UCSD-AML1 (cell line): ENCODE results near the gene GRIA2.
"Not testable (repeated sequence)": the region's sequence is repeated elsewhere in the genome, so short reads cannot be mapped to it uniquely, and the experiment has no call there.

Experiments used
- DNase-seq: peaks from one replicate; lab custom pipeline; 2025; ENCODE audit not compliant: unreplicated experiment; lab: John Stamatoyannopoulos, UW

GRIA2 gene

GRCh38 chr4:157258165-157258564 is 37.6 kb downstream of the GRIA2 start:
- not testable (repeated sequence) for DNase-seq

- no peak for DNase-seq
These were observed 44.8 kb downstream of the GRIA2 start for GRCh38 chr4:157265281-157265680.

DNA sequence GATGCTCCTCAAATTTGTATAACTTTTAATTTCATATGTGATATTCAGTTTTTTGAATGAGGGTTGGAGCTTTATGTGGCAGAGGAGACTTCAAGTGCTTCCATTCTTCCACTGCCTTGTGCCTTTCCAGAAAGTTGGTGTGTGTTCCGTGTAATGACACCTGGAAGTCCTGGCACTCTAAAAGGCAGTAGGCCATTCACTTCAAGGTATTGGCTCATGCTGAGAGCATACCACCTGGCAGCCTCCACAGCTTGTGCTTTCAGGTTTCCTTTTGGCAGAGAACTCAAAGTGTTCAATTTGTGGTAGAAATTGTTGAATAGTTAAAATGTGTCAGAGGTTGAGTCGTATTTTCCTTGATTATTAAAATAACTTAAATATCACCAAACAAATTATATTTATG is 49.6 kb downstream of the GRIA2 start:
- DNase-seq: no peak

DNA sequence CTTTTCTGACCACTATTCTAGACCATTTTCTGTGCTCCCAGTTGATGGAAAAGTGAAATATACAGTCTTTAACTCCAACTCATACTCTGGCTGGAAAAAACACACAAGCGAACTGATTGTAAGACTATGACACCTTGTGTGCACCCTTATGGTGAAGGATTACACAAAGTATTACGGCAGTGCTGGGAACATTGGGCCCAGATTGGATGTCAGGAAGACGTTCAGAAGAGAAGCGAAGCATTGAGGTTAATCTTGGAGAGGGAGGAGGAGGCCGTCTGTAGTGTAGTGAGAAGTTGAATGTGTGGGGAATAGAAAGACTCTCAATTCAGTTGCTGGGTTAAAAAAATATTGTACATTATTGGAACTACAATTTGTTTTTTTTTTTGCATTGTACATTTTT is 50.0 kb downstream of the GRIA2 start:
- no peak for DNase-seq

DNA sequence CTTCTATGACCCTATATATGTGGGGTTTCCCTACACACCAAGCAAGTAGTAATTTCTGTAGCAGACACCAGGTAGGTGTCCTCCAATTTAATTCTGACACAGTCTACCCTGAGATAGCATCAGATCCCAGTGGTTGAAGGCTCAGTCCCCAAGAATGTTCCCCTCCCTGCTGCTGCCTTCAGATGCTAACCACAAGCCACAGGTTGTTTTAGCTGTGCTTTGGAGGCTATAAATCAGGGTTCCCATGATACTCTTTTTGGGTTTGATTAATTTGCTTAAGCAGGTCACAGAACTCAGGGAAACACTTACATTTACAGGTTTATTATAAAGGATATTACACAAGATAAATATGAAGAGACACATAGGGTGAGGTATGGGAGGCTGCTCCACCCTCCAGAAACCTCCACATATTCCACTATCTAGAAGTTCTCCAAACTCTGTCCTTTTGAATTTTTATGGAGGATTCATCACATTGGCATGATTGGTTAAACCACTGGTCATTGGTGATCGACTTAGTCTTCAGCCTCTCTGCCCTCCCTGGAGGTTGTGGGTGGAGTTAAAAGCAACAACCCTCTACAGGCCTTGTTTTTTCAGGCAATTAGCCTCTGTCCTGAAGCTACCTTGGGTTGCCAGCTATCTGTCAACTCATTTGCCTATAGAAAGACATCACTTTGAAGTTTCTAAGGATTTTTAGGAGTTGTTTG is 50.8 kb downstream of the GRIA2 start:
- no peak for DNase-seq

DNA sequence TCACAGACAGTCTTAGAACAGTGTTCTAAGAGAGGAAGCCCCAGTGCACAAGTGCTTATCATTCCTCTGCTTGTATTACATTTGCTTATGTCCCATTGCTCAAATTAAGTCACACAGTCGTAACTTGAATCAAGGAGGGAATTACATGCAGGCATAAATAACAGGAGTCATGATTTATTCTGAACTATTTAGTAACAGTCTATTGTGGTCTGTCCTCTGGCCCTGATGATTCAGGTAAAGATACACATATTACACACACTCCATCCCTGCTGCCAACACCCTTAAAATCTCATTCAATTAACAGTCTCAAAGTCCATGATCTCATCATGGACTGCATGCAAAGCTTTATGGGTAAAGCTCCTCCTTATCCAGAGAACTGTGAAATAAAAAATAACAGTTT is 60.1 kb downstream of the GRIA2 start:
- DNase-seq: no peak

DNA sequence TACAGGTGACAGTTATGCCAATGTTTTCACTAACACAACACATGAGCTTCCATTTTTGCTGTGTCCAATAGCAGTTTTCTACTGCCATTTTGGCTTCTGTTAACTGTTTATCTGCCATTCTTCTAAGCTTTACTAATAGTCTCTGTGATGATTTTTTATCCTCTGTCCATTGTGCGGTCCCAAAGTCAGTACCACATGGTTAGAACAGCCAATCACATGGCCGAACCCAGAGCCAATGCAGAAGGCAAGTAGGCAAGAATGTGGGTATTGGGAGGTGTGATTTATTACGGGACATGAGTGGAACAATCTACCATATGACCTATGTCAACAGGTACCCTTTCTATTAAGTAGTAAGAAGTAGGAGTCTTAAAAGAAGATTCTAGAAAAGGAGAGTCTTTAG is 61.5 kb downstream of the GRIA2 start:
- DNase-seq: no peak

DNA sequence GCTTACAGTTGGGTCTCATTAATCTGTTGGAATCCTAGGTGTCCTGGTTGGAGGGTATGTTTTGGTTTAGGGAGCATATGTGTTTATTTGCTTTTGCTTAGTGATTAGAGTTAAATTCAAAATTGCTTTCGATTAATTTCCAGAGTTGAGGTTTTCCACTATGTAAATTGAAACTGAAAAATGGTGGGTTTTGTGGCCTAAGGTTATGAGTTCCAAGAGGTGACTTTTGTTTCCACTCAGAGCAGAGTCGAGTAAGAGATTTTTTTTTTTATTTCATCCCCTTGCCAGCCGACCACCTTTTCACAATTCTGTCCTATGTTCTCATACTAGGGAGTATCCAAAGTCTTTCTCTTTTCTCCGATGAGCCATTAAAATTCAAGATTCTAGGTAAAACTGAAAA is 66.9 kb downstream of the GRIA2 start:
- DNase-seq: no peak

DNA sequence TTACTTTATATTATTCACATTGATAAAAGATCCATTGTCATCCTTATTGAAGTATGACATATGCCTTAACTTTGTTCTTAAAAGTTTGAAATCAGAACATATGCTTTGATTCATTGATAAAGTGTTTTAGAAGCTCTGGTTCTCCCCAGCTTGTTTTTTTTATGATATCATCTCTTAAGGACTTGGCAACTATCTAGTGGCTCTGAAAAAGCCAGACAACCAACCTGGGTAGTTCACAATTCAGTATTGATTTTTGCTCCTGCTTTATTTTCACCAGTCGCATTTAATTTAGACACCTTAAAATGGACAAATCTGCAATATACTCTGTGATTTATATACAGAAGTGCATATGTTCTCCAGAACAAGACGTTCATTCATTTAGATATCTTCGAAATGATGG is 70.1 kb downstream of the GRIA2 start:
- DNase-seq: no peak

DNA sequence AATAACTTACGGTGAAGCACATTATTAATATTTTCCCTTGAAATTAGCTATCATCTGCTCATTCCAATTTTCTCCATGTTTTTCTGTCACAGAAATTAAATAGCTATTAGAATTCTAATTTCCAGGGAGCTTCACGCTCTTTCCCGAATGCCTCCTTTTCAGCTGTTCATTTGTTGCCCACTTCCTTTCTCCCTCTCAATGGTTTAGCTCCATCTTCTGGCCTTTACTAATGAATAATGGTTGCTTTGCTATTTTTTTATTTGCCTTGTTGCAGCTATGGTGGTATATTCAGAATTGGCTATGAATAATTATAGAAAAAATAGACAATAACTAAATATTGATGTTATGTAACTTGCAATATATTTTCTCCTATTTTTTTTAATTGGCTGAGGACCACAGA is 70.5 kb downstream of the GRIA2 start:
- no peak for DNase-seq

- DNase-seq: no peak
These were observed 73.1 kb downstream of the GRIA2 start for GRCh38 chr4:157293673-157294072.

DNA sequence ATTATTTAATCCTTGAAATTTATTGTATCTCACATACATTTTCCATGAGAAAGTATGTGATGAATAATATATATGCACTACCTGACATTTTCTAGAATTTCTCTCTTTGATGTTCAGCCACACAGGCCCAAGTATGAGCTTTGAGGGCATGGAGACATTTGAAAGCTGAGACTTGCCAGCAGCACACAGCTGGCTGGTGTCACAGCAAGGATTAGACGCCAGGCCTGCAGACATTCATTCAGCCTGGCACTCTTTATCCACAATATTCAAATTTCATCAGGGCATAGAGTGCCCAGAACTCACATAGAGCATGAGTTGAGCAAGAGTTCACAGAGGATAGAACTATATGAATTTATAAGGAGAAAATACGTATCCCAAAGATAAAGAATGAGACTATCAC is 74.0 kb downstream of the GRIA2 start:
- DNase-seq: no peak

DNA sequence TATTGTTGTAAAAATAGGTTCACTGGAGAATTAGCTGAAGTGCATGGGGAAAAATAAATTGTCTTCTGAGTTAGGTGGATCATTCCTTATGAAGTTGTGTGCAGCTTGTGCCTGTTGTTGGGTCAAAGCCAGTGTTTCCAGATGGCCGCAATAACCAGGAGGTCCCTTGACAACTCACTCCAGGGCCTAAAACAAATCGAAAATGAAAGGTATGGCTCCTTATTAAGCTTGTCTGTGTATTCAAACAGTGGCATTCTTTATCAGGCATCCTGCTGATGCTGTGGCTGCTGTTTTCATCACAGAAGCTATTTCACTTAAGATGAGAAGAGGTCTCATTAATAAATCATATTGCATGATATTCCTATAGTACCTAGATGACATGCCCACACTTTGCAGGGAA is 80.2 kb downstream of the GRIA2 start:
- DNase-seq: no peak

GRCh38 chr4:157303471-157303960 is 83.0 kb downstream of the GRIA2 start:
- DNase-seq: no peak

- no peak for DNase-seq
These were observed 84.2 kb downstream of the GRIA2 start for GRCh38 chr4:157304769-157305168.

DNA sequence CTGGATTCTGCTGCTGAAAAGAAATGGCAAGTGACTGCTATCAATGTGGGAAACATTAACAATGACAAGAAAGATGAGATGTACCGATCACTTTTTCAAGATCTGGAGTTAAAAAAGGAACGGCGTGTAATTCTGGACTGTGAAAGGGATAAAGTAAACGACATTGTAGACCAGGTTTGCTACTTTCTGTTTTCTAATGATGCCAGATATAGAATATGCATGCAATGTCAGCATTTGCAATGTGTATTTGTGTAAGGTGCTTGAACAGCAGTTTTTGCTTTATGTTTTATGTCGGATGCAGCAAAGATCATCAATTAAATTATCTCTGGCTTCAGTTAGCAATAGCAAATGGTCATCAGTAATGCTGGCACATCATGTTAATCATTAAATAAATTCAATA is 92.2 kb downstream of the GRIA2 start:
- DNase-seq: no peak

- no peak for DNase-seq
These were observed 94.4 kb downstream of the GRIA2 start for GRCh38 chr4:157314906-157315305.

DNA sequence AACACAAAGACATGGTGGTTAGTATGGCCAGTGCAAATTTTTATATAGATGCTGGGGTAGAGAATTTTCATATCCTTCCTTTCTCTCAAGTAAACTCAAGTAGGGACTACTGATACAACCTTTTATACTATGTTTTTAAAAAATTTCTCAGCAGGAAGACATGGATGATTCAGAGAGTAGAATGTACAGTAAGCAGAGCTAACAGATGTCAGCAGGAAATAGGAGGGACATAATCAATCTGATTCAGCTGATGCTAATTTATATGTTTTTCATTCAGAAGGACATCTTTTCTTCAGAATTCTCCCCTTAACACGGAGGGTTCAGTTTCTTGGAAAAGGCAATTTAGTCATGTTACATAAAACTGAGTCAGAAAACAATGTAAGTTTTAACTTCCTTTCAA is 95.4 kb downstream of the GRIA2 start:
- no peak for DNase-seq

DNA sequence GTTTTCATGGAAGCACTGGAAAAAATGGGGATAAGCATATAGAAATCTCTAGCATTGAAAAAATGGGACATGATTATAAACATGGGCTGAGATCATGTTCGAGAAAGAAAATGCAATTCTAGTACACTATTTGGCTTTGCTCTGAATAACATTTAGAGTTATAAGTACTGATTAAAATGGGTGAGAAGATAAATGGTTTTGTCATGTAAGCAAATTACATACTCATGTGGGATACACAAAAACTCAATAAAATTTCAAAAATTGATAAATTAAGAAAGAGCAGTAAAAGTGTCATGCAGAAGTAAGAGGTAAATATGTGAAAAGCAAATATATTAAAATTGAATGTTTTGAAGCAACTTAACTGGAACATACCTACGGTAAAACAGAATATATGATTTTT is 99.6 kb downstream of the GRIA2 start:
- DNase-seq: no peak

DNA sequence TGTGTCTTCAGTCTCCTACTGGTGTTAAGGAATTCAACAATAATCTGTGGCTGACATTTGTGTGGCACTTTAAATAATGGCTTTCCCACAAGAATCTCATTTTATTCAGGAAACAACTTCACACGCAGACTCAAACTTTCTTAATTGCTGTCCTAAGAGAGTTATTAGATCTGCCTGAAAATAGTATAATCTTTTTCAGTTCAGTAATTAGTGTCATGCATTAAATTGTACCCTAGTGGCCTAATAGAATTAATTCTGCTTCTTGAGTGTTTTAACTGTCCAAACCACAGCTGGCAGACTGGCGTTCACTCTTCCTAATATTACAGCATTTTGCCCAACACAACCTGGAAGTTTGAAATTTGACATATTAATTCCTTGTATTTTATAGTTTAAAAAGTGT is 107.1 kb downstream of the GRIA2 start:
- DNase-seq: no peak

GRCh38 chr4:157357887-157358286 is 137.4 kb downstream of the GRIA2 start:
- no peak for DNase-seq

DNA sequence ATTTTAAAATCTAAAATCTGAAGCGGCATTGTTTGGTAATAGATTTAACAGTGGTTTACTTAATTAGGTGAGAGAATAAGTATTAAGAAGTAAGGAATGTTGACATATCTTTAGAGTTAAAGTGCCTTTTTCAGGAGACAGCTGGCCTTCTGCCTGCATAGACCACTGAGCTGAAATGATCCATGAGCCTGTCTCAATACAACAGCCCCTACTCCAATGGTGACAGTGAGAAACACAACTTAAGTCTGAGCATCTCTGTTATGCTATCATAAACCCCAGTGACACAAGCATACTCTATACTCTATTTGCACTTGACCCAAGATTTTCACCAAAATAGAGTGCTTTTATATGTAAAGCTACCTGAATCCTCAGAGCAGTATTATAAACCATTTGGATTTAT is 137.9 kb downstream of the GRIA2 start:
- DNase-seq: no peak

DNA sequence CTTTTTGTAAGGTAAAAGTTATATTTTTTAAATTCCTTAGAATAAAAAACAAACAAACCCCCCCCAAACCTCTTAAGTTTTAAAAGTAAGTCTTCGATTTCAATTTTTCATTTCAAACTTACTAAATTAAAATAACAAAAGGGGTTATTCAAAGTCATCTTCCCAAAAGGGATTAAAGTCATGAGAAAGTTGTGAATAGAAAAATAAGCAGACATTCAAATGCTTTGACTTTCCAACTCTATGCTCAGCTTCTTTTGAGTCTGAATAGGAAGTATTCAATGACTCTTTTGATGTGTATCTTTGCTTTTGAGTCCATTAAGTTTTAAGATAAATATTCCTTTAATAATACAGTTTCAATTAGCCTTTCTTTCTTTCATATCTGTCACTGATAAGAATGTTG is 138.3 kb downstream of the GRIA2 start:
- no peak for DNase-seq
